Progenitor cell of endocrine pancreas (in vitro differentiated cells): Measurements from ENCODE around the gene LILRA6. TPM values are rescaled to one million over a fixed set of nuclear protein-coding genes. Genes with fewer than 3 reads are reported as not detected.
"Not testable (repeated sequence)": the region's sequence is repeated elsewhere in the genome, so short reads cannot be mapped to it uniquely, and the experiment has no call there.

Experiments used
- DNase-seq: peaks from one replicate; pipeline ENCODE4 v3.0.0; 2021; ENCODE audit warnings: low spot score; ENCODE audit not compliant: unreplicated experiment
- H3K27ac Mint-ChIP-seq: 2 replicates; pipeline ENCODE4 v1.8.0; 2021; ENCODE audit warnings: mild to moderate bottlenecking, moderate library complexity, mixed read lengths
- H3K27me3 Mint-ChIP-seq: 2 replicates; pipeline ENCODE4 v1.8.0; 2021; ENCODE audit warnings: mixed read lengths
- H3K36me3 Mint-ChIP-seq: 2 replicates; pipeline ENCODE4 v1.8.0; 2022; ENCODE audit warnings: mixed read lengths; ENCODE audit not compliant: insufficient read depth
- H3K4me1 Mint-ChIP-seq: 2 replicates; pipeline ENCODE4 v1.8.0; 2021; ENCODE audit warnings: low read depth, mixed read lengths
- H3K4me3 Mint-ChIP-seq: 2 replicates; pipeline ENCODE4 v1.8.0; 2021; ENCODE audit warnings: low read depth, mild to moderate bottlenecking, moderate library complexity, mixed read lengths
- H3K9me3 Mint-ChIP-seq: 2 replicates; pipeline ENCODE4 v1.8.0; 2021; ENCODE audit warnings: low read depth, mixed read lengths
- CTCF ChIP-seq: fragments of 200-600 bp; sonication (generic); IDR thresholded peaks from one replicate; pipeline ENCODE4 v1.5.0; 2021; ENCODE audit warnings: antibody characterized with exemption, mild to moderate bottlenecking; ENCODE audit not compliant: unreplicated experiment
- total RNA-seq: library from RNA; stranded (reverse); gene quantifications from 2 replicates; pipeline ENCODE4 v1.2.1, GENCODE V29; 2021

Gene LILRA6
- total RNA-seq, 1 donor from 2014 or later = not detected

GRCh38 chr19:54207676-54207982, 35.0 kb downstream of the LILRA6 start:
- Mint-ChIP-seq H3K36me3 (peaks cover 32% of the 10 kb centered on the region), H3K4me3 (no peak overlapping the region), H3K27ac (peak overlapping the region; percentile 79), H3K4me1 (peaks cover 52% of the 10 kb centered on the region), H3K9me3 (no peaks in the 10 kb centered on the region), H3K27me3 (no peaks in the 10 kb centered on the region)
- DNase-seq = no peak
- no peak for TF ChIP-seq CTCF

GRCh38 chr19:54207193-54207592, 35.4 kb downstream of the LILRA6 start:
- H3K27me3 Mint-ChIP-seq, H3K4me3 Mint-ChIP-seq, DNase-seq, H3K27ac Mint-ChIP-seq, H3K9me3 Mint-ChIP-seq: not testable (repeated sequence)
- H3K36me3 Mint-ChIP-seq = peaks cover 35% of the 10 kb centered on the region
- H3K4me1 Mint-ChIP-seq = peaks cover 57% of the 10 kb centered on the region

GRCh38 chr19:54206831-54207177, 35.8 kb downstream of the LILRA6 start:
- no peak for DNase-seq
- no peak overlapping the region for H3K4me3 Mint-ChIP-seq
- no peak for TF ChIP-seq CTCF
- H3K36me3 Mint-ChIP-seq = peaks cover 35% of the 10 kb centered on the region
- H3K27ac Mint-ChIP-seq = no peak overlapping the region
- no peaks in the 10 kb centered on the region for H3K9me3 Mint-ChIP-seq
- H3K27me3 Mint-ChIP-seq = no peaks in the 10 kb centered on the region
- H3K4me1 Mint-ChIP-seq = peaks cover 60% of the 10 kb centered on the region

GRCh38 chr19:54206030-54206830, 36.4 kb downstream of the LILRA6 start:
- Mint-ChIP-seq H3K9me3 (no peaks in the 10 kb centered on the region), H3K4me3 (no peak overlapping the region), H3K27ac (no peak overlapping the region), H3K27me3 (no peaks in the 10 kb centered on the region), H3K36me3 (peaks cover 34% of the 10 kb centered on the region), H3K4me1 (peaks cover 62% of the 10 kb centered on the region)
- no peak for DNase-seq
- no peak for TF ChIP-seq CTCF

GRCh38 chr19:54204767-54205468, 37.7 kb downstream of the LILRA6 start:
- TF ChIP-seq CTCF = no peak
- H3K4me3 Mint-ChIP-seq = no peak overlapping the region
- H3K27me3 Mint-ChIP-seq = no peaks in the 10 kb centered on the region
- H3K9me3 Mint-ChIP-seq = no peaks in the 10 kb centered on the region
- H3K36me3 Mint-ChIP-seq = peaks cover 31% of the 10 kb centered on the region
- H3K4me1 Mint-ChIP-seq = peaks cover 51% of the 10 kb centered on the region
- DNase-seq = no peak
- peak overlapping the region; percentile 22 for H3K27ac Mint-ChIP-seq
